Heart left ventricle (tissue), 16 donors: Measurements from ENCODE around the gene FAM222A. TPM values are rescaled to one million over a fixed set of nuclear protein-coding genes. Genes with fewer than 3 reads are reported as not detected.
A peak's percentile ranks its signal among the peaks of the same experiment; 100 is the strongest.

Experiments
- ATAC-seq, 4 donors: fragments of 200-7000 bp; cut with Tn5 transposase; one replicate each; pipeline ENCODE4 v1.9.1; 2020 to 2022; ENCODE audit warnings: moderate library complexity in 4 of 4, mild to moderate bottlenecking in 3 of 4, moderate number of reproducible peaks in 1 of 4
- DNase-seq, 5 donors: peaks; one replicate each; pipeline ENCODE4 v3.0.0-alpha.2; 2020
- H3K27ac ChIP-seq, 12 donors: fragments of 200-600 bp; sonication (generic) in 4 of 12; one replicate each; pipeline versions ENCODE4 v1.5.0 to v1.8.0; 2016 to 2022; ENCODE audit warnings: mild to moderate bottlenecking in 2 of 12
- H3K27me3 ChIP-seq, 9 donors: fragments of 200-600 bp; sonication (generic) in 2 of 9; one replicate each; pipeline versions ENCODE4 v1.5.1 to v1.8.0; 2016 to 2022; ENCODE audit warnings: mild to moderate bottlenecking in 3 of 9
- H3K36me3 ChIP-seq, 9 donors: fragments of 200-600 bp; sonication (generic) in 2 of 9; one replicate each; pipeline versions ENCODE4 v1.5.0 to v1.8.0; 2018 to 2022; ENCODE audit warnings: mild to moderate bottlenecking in 2 of 9
- H3K4me1 ChIP-seq, 12 donors: fragments of 200-600 bp; sonication (generic) in 4 of 12; one replicate each; pipeline versions ENCODE4 v1.5.0 to v1.8.0; 2016 to 2022; ENCODE audit warnings: mild to moderate bottlenecking in 3 of 12
- H3K4me3 ChIP-seq, 12 donors: fragments of 200-600 bp; sonication (generic) in 4 of 12; one replicate each; pipeline versions ENCODE4 v1.5.0 to v1.8.0; 2017 to 2022; ENCODE audit warnings: mild to moderate bottlenecking in 9 of 12, moderate library complexity in 4 of 12
- H3K9me3 ChIP-seq, 12 donors: fragments of 200-600 bp; sonication (generic) in 4 of 12; one replicate each; pipeline versions ENCODE4 v1.5.0 to v1.8.0; 2016 to 2022; ENCODE audit warnings: mild to moderate bottlenecking in 1 of 12
- POLR2A ChIP-seq, 2 donors: fragments of 450-650 bp; IDR thresholded peaks; one replicate each; pipeline ENCODE4 v1.6.1; 2017; ENCODE audit warnings: antibody characterized with exemption in 2 of 2, mild to moderate bottlenecking in 2 of 2, moderate library complexity in 2 of 2
- WGBS, 4 donors: extraction: QIAGEN DNeasy Blood & Tissue Kit in 2 of 4; methylation state at CpG; one replicate each; pipeline versions ENCODE4 v1.1.5 to v1.1.7; 2013 to 2018; 5-methylcytosine and 5-hydroxymethylcytosine counted together
- intact Hi-C, 10 donors: fragments of 100-400 bp; cut with DNase I; formaldehyde crosslinking; loops; one replicate each; pipeline versions ENCODE4 v1.11.1 to v1.14.2; 2022
- polyA plus RNA-seq, 2 donors: library from polyadenylated mRNA; stranded (reverse); fragments of 200-250 nt; gene quantifications; one replicate each; pipeline ENCODE4 v1.2.3, GENCODE V29; 2013
- total RNA-seq, 9 donors: library from RNA; depleted of rRNA in 2 of 9; stranded (reverse); fragments of >200 nt in 2 of 9; fragmentation: NEBNext Ultra II Directional in 3 of 9; extraction: Animal tissue kit (Norgen Biotek cat#: 25700) in 3 of 9; gene quantifications; one replicate each; pipeline versions ENCODE4 v1.1.0 to v1.2.4, GENCODE V29; 2016 to 2023
- TF ChIP-seq, protein P1 (sequence below), 12 donors: fragments of 200-600 bp; sonication (generic) in 4 of 12; IDR thresholded peaks; one replicate each; pipeline versions ENCODE4 v1.5.0 to v1.8.0; 2018 to 2022; ENCODE audit warnings: antibody characterized with exemption in 12 of 12, mild to moderate bottlenecking in 5 of 12
- donor health status: ischemic (EF 13 %, LVEDD 7.1; RV severe dilation, severe dysfunction).
- donor health status: healthy with polysubstance abuse.
- donor health status: DM: no; HTN: yes; CAD: no.
- donor health status: DM: no; HTN: no; CAD: no.
- donor health status: ischemic (EF 25% LVEDD 6.9; RV normal size, moderate dysfunction).
- donor health status: ischemic (EF 25% LVEDD 5.7; RV mildly dilated, moderate dysfunction).
- donor health status: healthy.
- donor health status: DM: yes; HTN: yes; CAD: no.
- donor health status: ischemic (EF 35%, LVEDD 5.7; RV mildly dilated, moderate dysfunction).
- donor health status: nonischemic (EF 11% LVEDD 7.7; RV severe dilation, severe dysfunction).
- donor health status: DM: yes; HTN: yes; CAD: no.
- donor health status: PGD.
- donor health status: ischemic (EF 29% LVEDD 5.4; RV normal size, mild dysfunction).
- donor health status: nonischemic (EF 23%, LVEDD 6.1; RV moderate dilation, normal function).

FAM222A gene
- total and polyA plus RNA-seq, 11 donors: 3.5 to 45.8 (median 10.2) TPM

DNA sequence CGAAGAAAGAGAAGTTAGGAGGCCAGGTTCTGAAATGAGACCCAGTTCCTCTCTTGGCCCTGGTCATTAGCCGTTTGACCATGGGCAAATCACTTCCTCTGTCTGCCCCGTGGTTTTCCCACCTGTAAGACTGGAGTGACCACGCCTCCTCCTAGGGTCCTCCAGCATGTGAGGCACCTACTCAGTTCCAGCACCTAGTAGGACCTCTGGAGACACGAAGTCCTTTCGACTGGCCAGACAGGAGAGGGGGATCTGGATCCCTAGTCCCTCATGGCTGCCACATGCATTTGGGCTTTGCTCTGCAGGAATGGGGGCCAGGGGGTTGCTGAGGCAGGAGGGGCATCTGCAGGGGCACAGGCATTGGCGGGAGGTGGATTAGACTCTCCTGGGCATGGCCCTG is 103.2 kb downstream of the FAM222A start:
- WGBS, 4 donors: 81 to 87% (median 84%) methylated on average over 5 to 7 of the region's 7 CpGs
- intact Hi-C loops: no loop called here
- peaks cover 0 to 7% (median 0%) of the 10 kb centered on the region in 9 donors for H3K27me3 ChIP-seq

DNA sequence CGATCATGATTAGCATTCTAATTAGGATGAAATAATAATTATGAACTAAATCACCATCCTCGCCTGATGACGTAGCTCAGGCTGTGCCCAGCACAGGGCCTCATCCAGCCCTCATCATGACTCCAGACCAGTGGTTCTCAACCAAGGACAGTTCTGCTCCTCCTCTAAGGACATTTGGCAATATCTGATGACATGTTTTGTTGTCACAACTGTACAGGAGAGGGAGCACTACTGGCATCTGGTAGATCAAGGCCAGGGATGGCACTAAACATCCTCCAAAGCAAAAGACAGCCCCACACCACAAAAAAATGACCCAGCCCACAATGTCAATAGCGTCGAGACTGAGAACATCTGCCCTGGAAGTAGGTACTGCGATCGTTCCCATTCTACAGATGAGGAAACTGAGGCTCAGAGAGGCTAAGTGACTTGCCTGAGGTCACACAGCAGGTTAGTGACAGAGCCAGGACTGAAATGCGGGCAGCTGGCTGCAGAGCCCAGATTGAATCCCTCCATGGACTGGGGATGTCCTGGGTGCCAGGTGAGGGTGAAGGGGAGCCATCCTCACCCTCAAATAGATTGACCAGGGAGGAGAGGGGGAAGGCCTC is 104.1 kb downstream of the FAM222A start:
- Histone ChIP-seq H3K27me3 (peaks cover 0 to 7% (median 0%) of the 10 kb centered on the region in 9 donors), H3K4me3 (no peak overlapping the region), H3K9me3 (no peaks in the 10 kb centered on the region), H3K27ac (no peak overlapping the region), H3K36me3 (no peaks in the 10 kb centered on the region), H3K4me1 (no peaks in the 10 kb centered on the region)
- 85 to 96% (median 94%) methylated on average over 7 to 8 of the region's 8 CpGs for WGBS, 4 donors
- ATAC-seq (no peak), DNase-seq (peak in 1 of 5 donors; percentile 6)
- TF ChIP-seq, protein P1, sequence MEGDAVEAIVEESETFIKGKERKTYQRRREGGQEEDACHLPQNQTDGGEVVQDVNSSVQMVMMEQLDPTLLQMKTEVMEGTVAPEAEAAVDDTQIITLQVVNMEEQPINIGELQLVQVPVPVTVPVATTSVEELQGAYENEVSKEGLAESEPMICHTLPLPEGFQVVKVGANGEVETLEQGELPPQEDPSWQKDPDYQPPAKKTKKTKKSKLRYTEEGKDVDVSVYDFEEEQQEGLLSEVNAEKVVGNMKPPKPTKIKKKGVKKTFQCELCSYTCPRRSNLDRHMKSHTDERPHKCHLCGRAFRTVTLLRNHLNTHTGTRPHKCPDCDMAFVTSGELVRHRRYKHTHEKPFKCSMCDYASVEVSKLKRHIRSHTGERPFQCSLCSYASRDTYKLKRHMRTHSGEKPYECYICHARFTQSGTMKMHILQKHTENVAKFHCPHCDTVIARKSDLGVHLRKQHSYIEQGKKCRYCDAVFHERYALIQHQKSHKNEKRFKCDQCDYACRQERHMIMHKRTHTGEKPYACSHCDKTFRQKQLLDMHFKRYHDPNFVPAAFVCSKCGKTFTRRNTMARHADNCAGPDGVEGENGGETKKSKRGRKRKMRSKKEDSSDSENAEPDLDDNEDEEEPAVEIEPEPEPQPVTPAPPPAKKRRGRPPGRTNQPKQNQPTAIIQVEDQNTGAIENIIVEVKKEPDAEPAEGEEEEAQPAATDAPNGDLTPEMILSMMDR (IDR thresholded peaks at IDR 0.05): no peak
- no peak for TF ChIP-seq POLR2A (IDR thresholded peaks at IDR 0.05)
- intact Hi-C loops: no loop called here

More for the DNA sequence above, 103.2 kb downstream of the FAM222A start:
- H3K4me3 ChIP-seq: no peak overlapping the region
- H3K36me3 ChIP-seq: no peaks in the 10 kb centered on the region
- TF ChIP-seq, protein P1 (IDR thresholded peaks at IDR 0.05): no peak
- TF ChIP-seq POLR2A (IDR thresholded peaks at IDR 0.05): no peak
- DNase-seq: no peak
- ATAC-seq: no peak
- H3K27ac ChIP-seq: no peak overlapping the region
- H3K4me1 ChIP-seq: no peaks in the 10 kb centered on the region
- no peaks in the 10 kb centered on the region for H3K9me3 ChIP-seq

DNA sequence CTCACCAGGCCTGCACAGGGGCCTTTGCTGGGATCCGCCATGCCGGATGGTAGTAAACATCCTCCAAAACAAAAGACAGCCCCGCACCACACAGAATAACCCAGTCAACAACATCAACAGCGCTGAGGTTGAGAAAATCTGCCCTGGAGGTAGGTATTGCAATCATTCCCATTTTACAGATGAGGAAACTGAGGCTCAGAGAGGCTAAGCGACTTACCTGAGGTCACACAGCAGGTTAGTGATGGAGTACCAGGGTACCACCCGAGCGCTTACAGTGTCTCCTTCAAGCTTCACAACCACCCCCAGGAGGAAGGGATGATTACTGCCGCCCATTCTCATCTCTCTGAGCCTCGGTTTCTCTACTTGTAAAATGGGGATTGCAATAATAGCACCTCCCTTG is 104.6 kb downstream of the FAM222A start:
- Histone ChIP-seq H3K27me3 (peaks cover 0 to 7% (median 0%) of the 10 kb centered on the region in 9 donors), H3K27ac (no peak overlapping the region), H3K36me3 (no peaks in the 10 kb centered on the region), H3K4me1 (no peaks in the 10 kb centered on the region), H3K4me3 (no peak overlapping the region), H3K9me3 (no peaks in the 10 kb centered on the region)
- intact Hi-C loops: no loop called here
- no peak for TF ChIP-seq POLR2A (IDR thresholded peaks at IDR 0.05)
- TF ChIP-seq, protein P1 (IDR thresholded peaks at IDR 0.05): no peak
- 89 to 93% (median 90%) methylated on average over 6 to 9 of the region's 9 CpGs for WGBS, 4 donors
- DNase-seq (no peak), ATAC-seq (no peak)

DNA sequence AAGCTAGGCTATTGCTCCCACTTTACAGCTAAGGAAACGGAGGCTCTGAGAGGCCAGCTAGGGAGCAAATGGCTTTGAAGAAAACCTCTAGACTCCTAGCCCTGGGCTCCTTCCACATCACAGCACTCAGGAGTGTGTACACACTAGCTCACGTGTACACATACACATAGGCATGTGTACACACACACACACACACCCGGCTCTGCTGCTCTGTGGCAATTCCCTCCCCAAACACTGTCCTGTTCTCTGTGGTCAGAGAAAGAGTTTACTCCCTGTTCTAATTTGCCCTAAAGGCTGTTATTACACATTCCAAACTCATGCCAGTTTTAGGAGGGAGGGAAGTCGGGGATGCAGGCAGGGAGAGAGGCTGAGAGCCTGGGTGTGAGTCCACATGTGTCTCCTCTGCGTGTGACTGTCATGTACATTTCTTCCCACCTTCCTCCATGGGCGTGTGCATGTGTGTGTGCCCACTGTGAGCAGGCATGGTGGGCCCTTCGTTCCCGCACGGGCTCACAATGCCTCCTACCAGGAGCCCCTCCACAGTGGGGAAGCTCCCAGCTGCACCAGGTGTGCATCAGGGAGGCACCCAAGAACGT is 105.4 kb downstream of the FAM222A start:
- Histone ChIP-seq H3K4me3 (no peak overlapping the region), H3K36me3 (no peaks in the 10 kb centered on the region), H3K4me1 (no peaks in the 10 kb centered on the region), H3K27me3 (peaks cover 0 to 7% (median 0%) of the 10 kb centered on the region in 9 donors), H3K27ac (no peak overlapping the region), H3K9me3 (no peaks in the 10 kb centered on the region)
- TF ChIP-seq POLR2A (IDR thresholded peaks at IDR 0.05): no peak
- TF ChIP-seq, protein P1 (IDR thresholded peaks at IDR 0.05): no peak
- ATAC-seq (no peak), DNase-seq (no peak)
- intact Hi-C loops: no loop called here
- WGBS, 4 donors: 61 to 69% (median 66%) methylated on average over 10 of the region's 10 CpGs

Other genes starting within 250 kb of the FAM222A start
- gene KCTD10, start 236.5 kb upstream of the FAM222A start, total RNA-seq: 10 to 100 TPM; 20.8 to 52.3 (median 37.1) TPM
- 10 to 100 TPM in 1 of 2 donors, 1 to 10 TPM in 1; 9.5 to 47.6 TPM for gene KCTD10, start 236.5 kb upstream of the FAM222A start, polyA plus RNA-seq
- 10 to 100 TPM; 45.7 to 82.7 (median 53.8) TPM for gene UBE3B, start 236.2 kb upstream of the FAM222A start, total RNA-seq
- 10 to 100 TPM; 19.1 to 24.4 TPM for gene UBE3B, start 236.2 kb upstream of the FAM222A start, polyA plus RNA-seq
- 10 to 100 TPM; 29.5 to 43.3 (median 34.4) TPM for gene MMAB, start 140.3 kb upstream of the FAM222A start, total RNA-seq
- gene MMAB, start 140.3 kb upstream of the FAM222A start, polyA plus RNA-seq: 10 to 100 TPM; 38.1 to 43.4 TPM
- 10 to 100 TPM in 5 of 9 donors, 1 to 10 TPM in 4; 7.9 to 14.9 (median 10.1) TPM for gene MVK, start 140.0 kb upstream of the FAM222A start, total RNA-seq
- gene MVK, start 140.0 kb upstream of the FAM222A start, polyA plus RNA-seq: 10 to 100 TPM; 13.4 to 13.9 TPM
- 1 to 10 TPM in 2 of 9 donors, under 1 TPM in 6, not detected in 1; 0.17 to 3.9 (median 0.32) TPM for gene TRPV4, start 119.6 kb downstream of the FAM222A start, total RNA-seq
- gene TRPV4, start 119.6 kb downstream of the FAM222A start, polyA plus RNA-seq: under 1 TPM; 0.19 TPM
- gene GLTP, start 166.7 kb downstream of the FAM222A start, total RNA-seq: 10 to 100 TPM; 18.0 to 68.6 (median 25.1) TPM
- gene GLTP, start 166.7 kb downstream of the FAM222A start, polyA plus RNA-seq: 10 to 100 TPM; 16.9 to 28.1 TPM
- gene TCHP, start 186.4 kb downstream of the FAM222A start, total RNA-seq: 10 to 100 TPM in 4 of 9 donors, 1 to 10 TPM in 5; 7.4 to 11.7 (median 8.9) TPM
- gene TCHP, start 186.4 kb downstream of the FAM222A start, polyA plus RNA-seq: 10 to 100 TPM; 10.1 to 10.6 TPM